Lower leg skin (tissue), 3 donors: ENCODE data around the gene ADIPOR1.

Experiments
- CTCF ChIP-seq, 3 donors: fragments of 450-650 bp; IDR thresholded peaks; one replicate each; pipeline ENCODE4 v1.5.1; 2016; ENCODE audit warnings: antibody characterized with exemption in 3 of 3, mild to moderate bottlenecking in 3 of 3, moderate library complexity in 2 of 3
- POLR2A ChIP-seq, 2 donors: fragments of 450-650 bp; IDR thresholded peaks; one replicate each; pipeline ENCODE4 v1.6.1; 2016 to 2017; ENCODE audit warnings: antibody characterized with exemption in 2 of 2, mild to moderate bottlenecking in 1 of 2, moderate library complexity in 1 of 2

DNA sequence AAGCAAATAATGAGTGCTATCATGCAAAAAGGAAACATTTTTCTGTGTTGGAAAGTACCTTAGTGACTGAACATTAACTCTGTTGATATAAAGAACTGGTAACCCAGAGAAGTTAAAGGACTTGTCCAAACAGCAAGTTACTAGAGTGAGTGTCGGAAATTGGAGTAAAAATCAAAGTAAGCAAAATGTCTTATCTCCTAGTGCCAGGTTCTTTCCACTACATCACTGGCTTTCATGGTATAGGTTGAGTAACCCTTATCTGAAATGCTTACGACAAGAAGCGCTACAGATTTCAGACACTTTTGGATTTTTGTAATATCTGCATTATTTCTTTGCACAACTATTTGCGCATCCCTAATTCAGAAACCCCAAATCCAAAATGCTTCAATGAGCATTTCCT, 52.8 kb downstream of the ADIPOR1 start:
- no peak for TF ChIP-seq CTCF (IDR thresholded peaks at IDR 0.05)
- no peak for TF ChIP-seq POLR2A (IDR thresholded peaks at IDR 0.05)
